GM18519 (cell line): Measurements from ENCODE around the gene PRDM5.

Source experiments
- ATAC-seq: cut with Tn5 transposase; IDR thresholded peaks from one replicate; pipeline ENCODE4 v1.9.1; 2021; ENCODE audit warnings: mild to moderate bottlenecking, moderate library complexity; ENCODE audit not compliant: unreplicated experiment, low FRiP score

PRDM5 gene

DNA sequence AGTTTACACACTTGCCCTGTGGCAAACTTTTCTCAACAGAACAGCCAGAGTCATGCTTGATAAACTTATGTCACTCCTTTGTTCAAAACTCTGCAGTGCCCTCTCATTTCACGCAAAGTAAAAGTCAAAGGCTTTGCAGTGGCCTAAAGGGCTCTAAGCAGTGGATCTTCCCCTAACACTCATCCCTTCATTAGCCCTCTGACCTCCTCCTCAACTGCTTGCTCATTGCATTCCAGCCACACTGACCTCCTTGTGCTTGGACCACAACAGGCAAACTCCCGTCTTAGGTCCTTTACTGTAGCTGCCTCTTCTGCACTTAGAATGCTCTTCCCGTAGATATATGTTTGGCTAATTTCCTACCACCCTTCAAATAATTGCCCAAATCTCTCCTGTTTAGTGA is 5.6 kb downstream of the PRDM5 start:
- ATAC-seq, result no peak

GRCh38 chr4:120915336-120915735 is 7.2 kb downstream of the PRDM5 start:
- no peak for ATAC-seq

DNA sequence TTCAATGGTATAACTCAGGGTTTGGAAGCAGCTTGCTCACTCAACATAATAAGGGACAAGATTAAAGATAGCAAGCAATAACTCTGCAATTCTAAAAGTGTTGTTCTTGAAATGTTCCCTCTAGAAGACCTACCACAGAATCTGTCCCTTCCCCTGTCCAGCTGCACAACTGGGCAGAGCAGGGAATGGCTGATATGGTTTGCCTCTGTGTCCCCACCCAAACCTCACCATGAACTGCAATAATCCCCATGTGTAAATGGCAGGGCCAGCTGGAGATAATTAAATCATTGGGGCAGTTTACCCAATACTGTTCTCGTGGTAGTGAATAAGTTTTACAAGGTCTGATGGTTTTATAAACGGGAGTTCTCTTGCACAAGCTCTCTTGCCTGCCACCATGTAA is 19.1 kb downstream of the PRDM5 start:
- ATAC-seq, result no peak

DNA sequence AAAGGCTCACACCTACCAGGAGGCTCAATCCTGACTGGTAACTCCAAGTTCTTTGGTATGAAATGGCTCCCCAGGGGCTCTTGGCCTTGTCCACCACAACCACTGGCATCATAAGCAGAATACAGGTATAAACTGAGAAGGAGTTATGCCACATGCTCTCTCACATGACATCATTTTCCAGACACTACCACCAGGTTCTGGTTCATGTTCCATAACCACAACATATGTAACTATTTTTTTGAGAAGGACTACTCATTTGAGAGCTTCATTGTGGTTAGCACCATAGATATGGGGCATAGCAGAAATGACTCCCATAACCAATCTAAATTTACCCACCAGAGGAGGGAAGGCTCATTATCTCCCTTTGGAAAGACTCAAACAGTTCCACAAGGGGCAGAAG is 19.6 kb downstream of the PRDM5 start:
- no peak for ATAC-seq

DNA sequence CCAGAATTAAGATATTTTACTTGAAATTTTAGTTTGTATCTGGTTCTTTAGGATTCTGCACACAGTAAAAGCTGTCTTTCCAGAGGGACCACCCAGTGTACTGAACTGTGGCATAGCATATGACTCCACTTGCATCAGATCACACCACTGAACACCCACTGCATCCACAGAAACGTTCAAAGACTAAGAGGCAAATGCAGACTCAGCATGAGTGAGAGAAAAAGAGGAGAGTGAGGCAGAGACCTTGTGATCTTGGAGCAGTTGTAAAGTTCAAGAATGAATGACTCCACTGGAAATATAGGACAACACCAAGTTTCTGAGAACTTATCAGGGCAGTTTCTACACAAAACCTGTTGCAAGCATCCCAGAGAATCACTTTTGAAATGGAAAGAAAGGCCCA is 20.8 kb downstream of the PRDM5 start:
- ATAC-seq, result no peak

DNA sequence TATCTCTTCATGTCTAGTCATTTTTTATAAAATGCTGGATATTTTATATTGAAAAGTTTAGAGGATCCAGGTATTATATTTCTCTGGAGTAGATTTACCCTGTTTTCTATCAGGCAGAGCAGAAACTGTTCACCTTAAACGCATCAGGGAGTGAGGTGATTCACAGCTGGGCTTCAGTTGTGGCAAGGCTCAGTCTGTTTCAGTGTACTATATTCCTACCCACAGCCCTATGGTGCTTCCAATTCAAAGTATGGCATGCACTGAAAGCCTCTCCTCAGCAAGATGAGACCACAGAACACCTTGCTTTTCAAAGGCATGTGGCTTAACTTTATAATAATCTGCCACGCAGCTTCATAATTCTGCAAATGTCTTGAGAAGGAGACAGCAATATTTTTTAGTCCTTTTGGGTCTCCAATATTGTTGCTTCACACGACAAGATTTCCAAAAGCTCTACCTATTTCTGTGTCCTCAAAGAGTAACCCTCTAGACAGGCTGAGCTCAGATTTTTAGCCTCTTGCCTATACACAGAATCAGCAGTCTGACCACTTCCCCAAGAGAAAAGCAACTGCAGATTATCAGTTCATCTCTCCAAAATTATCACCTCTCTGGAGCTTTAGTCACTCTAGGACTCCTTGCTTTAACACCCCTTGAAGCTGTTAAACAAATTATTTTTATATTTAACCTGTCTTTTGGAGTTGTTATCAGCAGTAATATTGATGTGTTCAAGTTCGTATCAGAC is 24.4 kb downstream of the PRDM5 start:
- ATAC-seq, result no peak

GRCh38 chr4:120895554-120895953 is 27.0 kb downstream of the PRDM5 start:
- ATAC-seq, result no peak

GRCh38 chr4:120893314-120893713 is 29.2 kb downstream of the PRDM5 start:
- ATAC-seq, result no peak

DNA sequence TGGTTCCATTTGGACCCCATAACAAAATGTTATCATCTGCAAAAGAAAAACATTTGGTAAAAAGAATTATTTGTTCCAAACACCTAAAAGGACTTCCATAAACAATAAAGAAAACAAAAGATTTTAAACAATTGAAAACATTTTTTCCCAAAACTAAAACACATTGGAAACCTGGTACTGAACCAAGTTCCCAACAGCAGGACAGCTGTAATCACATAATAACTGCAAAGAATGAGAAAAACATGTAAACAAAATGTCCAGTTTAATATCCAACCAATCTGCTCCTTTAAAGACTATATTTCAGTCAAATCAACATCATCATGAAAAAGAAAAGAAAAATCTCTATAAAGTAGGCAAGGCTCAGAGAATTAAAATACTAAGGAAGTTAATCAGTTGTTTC is 36.3 kb downstream of the PRDM5 start:
- ATAC-seq, result no peak

GRCh38 chr4:120881846-120882245 is 40.7 kb downstream of the PRDM5 start:
- ATAC-seq, result no peak

- no peak for ATAC-seq
Observed at GRCh38 chr4:120881351-120881750, 41.2 kb downstream of the PRDM5 start.

GRCh38 chr4:120877021-120877420 is 45.5 kb downstream of the PRDM5 start:
- no peak for ATAC-seq

GRCh38 chr4:120874792-120875774 is 47.4 kb downstream of the PRDM5 start:
- no peak for ATAC-seq

GRCh38 chr4:120873554-120873953 is 49.0 kb downstream of the PRDM5 start:
- no peak for ATAC-seq

- ATAC-seq, result no peak
Observed at GRCh38 chr4:120871173-120871572, 51.4 kb downstream of the PRDM5 start.

DNA sequence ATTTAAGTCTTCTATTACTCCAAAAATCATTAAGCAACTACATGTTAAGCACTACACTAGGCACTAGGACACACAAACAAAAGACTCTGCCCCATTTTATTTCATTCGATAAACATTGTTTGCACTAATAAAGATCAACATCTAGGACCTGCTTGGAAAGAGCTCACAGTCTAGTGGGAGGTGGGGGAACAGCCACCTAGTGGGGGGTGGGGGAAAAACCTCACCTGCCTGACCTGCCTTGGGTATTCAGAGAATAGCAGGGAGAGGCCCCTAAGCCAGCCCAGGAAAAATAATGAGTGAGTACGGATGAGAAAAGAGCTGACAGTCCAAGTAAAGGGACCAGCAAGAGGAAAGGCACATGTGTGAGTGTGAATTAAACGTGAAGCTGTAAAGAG is 52.2 kb downstream of the PRDM5 start:
- ATAC-seq, result no peak

- no peak for ATAC-seq
Observed at GRCh38 chr4:120869613-120870278, 52.8 kb downstream of the PRDM5 start.

- ATAC-seq, result no peak
Observed at GRCh38 chr4:120867506-120867905, 55.0 kb downstream of the PRDM5 start.

DNA sequence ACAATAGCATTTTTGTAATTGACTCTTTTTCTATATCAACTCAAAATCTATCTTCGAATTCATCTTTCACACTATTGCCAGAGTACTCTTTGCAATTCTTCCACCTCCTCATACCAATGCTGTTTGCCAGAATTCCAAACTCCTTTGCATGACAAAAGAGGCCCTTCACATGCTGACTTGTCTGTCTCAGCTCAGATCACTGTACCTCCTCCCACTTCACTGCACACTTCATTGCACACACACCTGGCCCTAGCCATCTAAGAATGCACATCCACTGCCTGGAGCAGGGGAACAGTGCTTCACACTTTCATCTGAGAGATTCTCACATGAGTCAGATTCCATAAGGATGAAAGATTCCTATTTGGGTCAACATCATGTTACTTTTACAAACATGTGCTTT is 56.5 kb downstream of the PRDM5 start:
- ATAC-seq, result peak; percentile 78

GRCh38 chr4:120864969-120865368 is 57.6 kb downstream of the PRDM5 start:
- ATAC-seq, result no peak

- ATAC-seq, result no peak
Observed at GRCh38 chr4:120862432-120862831, 60.1 kb downstream of the PRDM5 start.
